Measurements from ENCODE around the gene DLST.
A peak's percentile ranks its signal among the peaks of the same experiment; 100 is the strongest.

DLST gene

DNA sequence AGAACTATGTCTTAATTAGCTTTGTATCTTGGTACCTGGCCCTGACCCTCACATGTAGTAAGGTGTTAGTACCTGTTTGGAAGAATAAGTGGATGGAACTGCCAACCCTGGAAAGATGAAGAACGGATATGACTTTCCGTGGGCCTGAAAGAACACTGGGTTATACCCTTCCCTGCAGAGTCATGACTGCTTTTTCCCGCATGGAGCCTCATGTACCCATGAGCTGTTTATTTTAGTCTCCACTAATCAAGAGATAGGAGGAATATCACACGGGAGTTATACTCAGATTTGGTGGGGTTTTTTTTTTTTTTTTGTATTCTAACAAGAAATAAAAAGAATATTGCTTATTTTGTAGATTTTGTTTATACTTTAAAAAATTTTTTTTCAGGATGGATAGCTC, 15.9 kb downstream of the DLST start:
- DNase-seq: no peak

DNA sequence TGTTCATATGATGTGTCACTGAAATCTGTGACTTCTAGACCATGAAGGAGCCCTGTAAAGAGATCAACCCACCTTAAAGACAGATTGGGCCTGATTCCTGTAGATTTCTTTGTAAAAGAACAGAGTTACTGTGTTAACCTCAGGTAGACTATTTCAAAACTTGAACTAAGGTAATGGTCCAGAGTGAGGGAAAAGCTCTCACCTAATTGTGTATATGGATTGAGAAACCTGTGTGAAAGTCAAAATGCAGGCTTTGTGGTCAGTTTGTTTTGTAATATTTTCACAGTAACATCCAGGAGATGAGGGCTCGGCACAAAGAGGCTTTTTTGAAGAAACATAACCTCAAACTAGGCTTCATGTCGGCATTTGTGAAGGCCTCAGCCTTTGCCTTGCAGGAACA, 16.4 kb downstream of the DLST start:
- no peak for DNase-seq

DNA sequence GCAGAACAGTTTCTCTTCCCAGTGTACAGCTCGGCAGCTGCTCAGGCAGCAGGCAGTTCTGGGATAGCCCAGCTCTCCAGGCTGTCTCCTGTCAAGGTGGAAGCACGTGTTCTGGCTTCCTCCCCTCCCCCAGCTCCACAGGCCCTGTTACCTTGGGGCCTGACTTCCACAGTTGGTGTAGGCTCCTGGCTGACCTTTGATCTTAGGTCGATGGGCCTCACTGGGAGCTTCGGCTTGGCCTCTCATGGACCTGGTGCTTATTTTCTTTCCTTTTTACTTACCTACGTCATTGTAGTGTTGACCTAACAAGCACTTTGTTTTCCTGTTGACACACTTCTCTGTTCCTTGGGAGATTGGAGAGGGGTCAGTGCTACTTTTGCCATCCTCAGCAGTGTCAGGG, 17.0 kb downstream of the DLST start:
- DNase-seq: no peak

DNA sequence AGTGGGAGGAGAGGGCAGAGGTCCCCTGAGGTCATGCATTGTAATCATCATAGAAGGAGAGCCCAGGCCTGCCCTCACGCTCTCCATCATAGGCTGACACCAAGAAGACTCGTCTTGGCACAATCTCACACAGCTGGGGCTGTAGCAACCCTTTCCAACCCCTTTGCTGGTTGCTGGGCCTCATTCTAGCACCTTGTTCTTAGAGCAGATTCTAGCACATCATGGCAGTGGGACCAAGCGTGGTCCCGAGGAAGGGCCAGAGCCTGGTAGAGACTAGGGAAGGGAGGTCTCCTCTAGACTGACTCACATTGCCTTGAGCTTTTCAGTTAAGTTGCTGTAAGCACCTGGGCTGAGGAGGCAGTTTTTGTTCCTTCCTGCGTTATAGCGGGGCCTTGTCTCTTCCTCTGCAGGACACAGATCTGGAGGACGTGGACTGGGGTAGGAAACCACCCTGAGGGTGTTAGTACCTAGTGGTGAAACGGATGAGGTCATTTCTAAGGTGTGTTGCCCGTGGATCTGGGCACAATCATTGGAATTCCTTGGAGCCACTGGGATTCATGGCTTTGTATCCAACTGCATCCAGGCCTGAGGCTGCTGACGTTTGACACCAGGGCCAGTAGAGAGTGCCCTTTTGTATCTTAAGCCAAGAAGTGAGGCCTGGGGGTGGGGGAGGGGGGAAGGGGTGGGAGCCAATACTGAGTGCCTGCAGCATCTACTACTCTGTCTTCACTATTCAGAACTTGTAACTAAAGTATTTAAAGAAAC, 21.4 kb downstream of the DLST start:
- DNase-seq: no peak

DNA sequence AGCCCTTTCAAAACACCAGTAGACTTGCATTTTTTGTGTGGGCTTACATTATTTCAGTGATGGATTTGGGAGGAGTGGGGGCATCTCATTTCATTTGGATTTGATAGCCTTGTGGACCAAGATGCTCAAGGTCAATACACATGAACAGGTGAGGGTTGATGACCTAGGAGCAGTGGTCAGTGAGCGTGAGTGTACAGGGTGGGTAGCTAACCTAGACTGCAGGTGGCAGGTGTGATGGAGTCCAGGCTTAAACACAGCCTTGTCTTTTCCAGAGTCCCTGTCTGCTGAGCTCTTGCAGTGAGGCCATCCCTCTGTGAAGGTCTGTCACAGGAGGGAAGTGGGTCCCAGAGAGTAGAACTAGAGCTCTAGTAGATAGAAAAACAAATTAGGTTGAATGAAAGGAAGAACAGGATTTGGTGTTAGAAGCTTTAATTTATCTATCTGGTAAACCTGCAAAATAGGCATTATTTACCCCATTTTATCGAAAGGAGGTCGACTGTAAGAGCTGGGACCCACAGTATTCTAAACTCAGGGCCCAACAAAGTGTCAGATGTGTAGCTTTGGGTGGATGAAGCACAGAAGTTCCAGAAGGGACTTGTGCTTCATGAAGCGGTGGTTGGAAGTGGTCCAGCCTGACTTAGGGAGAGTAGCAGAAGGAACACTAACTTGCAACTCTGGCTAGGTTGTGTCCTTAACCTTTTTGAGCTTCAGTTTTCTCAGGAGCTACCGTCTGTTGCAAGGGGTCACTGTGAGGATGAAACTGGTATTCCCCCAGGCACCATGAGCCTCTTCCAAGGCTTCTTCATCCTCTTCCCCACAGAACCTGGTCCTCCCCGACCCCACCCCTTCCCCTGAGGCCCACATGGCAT, 23.2 kb downstream of the DLST start:
- DNase-seq: no peak

DNA sequence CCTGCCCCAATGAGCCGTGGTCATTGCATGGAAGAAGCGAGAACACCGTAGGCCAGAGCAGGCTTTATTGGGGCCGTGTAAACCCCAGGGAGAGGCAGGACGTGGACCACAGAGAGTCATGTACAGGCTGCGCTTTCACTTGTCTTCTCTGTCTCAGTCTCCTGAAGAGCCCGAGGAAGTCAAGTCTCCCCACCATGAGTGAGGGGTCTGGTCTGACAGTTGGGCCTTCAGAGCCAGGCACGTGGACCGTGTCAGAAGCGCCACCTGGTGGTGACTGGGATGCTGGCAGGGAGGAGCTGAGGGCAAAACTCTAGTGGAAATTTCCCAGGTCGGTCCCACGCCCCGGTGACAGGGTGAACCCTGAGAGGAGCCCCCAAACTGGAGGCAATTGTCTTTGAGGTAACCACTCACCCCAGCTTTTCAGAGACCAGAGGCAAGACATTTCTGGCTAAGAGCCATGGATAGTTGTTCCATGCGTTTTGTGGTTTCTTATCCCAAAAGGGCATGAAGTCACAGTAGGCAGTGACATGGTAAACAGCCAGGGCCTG, 24.0 kb downstream of the DLST start:
- DNase-seq: peak; percentile 74

DNA sequence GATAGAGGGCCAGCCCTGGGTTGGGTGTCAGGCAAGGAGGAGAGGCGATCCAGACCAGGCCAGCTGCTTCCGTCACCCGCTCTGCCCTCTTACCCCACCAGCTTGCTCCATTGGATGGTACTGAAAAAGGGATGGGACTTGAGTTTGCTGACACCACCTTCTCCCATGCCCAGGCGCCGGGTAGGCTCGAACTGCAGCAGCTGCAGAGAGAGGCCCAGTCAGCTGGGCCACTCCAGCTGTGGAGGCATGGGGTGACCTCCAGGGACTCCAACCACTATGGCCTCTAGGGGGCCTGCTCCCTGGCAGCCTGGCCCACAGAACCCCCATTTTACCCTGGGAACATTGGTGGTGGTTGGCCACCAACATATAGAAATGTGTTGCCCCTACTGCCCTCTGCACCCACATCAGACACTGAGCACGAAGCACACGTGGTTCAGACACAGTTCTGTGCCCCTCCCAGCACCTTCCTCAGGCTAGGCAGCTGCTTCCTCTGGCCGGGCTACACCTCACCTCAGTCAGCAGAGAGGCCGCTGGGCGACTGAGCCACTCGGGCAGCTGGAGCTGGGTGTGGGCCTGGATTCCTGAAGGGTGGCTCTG, 25.3 kb downstream of the DLST start:
- no peak for DNase-seq

DNA sequence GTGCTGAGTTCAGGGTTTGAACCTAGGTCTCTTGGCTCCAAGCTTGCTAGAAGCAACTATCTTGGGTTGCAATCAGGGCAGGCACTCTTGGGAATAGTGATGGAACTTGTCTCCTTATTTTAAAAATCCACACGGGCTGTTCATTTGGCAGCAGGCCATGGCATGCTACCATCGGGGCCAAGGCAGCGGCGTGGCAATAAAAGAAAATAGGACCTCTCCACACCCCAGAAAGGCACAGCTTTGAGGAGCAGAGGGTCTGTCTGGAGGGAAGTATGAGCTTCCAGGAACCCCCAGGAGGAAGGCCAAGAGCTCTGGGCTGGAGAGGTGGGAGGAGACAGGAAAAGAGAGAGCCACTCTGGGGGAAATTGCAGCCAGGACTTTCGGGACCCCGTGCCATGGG, 26.0 kb downstream of the DLST start:
- no peak for DNase-seq

DNA sequence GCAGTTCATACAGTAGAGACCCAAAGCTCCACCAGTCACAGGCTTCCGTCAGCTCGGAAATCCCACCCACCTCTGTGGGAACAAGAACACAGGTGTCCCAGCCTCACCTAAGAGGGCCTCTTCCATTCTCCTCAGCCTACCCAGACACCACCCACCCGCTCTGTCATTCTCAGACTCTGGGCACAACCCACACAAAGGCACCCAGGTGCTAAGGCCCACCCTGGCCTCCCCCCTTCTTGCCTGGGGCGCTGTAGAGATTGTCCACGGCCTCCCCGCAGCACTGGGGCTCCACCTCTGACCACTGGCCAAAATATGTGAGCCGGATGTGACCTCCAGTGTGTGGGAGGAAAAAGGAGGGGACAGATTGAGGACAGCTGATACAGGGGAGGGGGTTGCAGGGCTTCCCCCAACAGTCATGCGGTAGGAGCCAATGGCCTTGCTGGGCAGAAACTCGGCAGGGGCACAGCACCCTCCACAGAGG, 27.2 kb downstream of the DLST start:
- DNase-seq: no peak

DNA sequence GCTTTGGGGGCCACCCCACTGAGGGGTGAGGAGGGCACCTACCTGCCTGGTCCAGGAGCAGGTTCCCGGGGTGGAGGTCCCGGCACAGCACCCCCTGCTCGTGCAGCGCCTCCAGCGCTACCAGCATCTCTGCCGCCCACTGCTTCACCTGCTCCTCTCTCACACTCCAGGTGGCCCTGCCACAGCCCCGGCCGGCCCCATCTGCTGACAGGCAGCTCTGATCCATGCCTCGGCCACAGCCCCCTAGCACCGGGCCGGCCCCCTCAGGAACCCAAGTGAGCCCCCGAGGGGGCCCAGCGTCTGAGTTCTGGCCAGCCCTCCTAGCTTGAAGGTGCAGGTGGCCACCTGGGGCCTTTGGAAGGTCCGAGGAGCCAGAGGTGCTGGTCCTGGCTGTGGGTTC, 27.8 kb downstream of the DLST start:
- no peak for DNase-seq

DNA sequence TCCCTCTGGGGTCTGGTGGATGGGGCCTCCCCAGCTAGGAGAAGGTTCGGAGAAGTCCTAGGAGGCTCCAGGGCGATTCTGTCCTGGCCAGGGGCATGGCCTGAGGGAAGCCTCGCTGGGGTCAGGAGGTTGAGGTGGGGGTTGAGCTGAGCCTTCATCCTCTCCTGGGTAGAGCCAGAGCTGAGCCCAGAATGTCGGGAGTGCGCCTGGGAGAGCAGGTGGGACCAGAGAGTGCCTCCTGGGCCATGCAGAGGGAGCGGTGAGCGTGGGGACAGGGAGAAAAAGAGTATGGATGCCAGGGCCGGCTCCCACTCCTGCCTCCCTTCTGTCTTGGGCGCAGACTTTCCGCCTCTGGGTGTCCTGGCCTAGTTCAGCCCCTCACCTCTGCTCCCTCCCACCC, 28.2 kb downstream of the DLST start:
- no peak for DNase-seq

DNA sequence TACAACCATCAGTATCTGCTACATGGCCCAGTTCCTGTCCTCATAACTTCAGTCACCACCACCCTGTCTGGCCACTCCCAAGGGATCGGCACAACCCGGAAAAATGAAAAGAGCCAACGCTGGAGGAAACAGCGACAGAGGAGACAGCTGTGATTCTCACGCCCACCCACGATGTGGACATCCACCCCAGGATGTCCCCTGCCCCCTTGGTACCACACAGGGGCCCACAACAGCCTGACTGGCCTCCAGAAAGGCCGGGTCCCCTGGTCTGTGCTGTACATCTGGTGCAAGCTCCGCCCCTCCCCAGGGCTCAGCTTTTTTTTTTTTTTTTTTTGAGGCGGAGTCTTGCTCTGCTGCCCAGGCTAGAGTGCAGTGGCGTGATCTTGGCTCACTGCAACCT, 28.8 kb downstream of the DLST start:
- no peak for DNase-seq

DNA sequence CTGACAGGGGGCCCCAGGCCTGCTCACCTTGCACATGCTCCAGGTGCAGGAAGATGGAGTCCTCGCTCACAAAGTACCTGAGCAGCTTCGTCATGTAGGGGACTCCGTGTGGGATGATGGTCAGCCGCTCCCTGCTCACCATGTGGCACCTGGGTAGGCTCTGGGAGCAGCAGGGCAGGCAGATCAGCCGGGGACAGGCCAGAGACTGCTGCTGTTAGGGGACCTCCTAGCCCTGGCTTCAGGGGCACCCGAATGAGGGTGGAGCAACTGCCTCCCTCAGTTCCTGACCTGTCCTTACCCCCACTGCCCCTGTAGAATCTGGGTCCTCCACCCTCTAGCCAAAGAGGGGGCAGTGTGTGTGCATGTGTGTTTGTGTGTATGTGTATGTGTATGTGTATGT, 29.5 kb downstream of the DLST start:
- DNase-seq: no peak

DNA sequence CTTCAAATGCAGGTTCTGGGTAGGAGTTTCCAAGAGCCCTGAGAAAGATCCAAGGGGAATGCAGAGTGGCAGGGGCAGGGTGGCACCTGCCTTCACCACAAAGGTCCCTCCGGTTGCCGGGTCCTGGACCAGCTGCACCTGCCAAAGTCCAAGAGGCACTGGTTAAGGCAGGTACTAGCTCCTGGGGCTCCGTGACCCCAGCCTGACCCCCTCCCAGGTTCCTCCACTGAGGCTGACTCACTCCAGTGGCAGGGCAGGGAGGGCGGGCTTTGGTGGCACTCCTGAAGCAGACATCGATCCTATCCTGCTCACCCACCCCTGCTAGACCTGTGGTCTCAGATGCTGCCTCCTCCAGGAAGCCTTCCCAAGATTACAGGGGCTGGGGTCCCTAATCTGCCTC, 30.0 kb downstream of the DLST start:
- DNase-seq: no peak

DNA sequence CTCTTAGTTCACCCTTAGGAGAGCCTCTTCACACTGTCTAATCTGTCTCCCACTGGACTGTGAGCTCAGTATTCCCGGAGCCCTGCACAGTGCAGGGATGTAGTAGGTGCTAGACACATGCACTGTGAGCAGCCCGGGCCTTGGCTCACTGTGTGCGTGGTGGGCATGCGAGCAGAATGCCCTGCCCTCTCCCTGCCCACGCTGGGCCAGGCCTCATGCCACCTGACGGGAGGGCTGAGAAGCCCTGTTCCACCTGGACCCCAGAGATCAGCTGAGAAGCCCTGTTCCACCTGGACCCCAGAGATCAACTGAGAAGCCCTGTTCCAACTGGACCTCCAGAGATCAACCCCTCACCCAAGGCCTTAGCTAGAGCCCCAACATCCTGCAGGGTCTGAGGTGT, 30.4 kb downstream of the DLST start:
- DNase-seq: no peak

DNA sequence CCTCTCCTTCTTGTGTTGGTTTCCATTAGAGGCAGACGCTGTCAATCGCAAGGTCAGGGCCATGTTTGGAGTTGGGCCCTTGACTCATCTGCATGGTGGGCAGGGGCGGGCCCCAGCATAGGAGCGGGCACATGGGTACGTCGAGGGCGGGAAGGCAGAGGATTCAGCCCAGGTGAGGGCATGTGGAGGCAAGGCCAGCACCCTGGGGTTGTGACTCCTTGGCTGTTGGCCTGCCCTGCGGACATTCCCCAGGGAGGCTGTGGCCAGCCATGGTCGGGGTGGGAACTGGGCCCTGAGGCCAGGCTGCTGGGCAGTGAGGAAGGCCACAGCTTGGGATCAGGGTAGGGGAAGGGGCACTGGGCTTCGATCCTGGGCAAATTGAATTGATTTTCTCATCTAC, 31.1 kb downstream of the DLST start:
- no peak for DNase-seq

DNA sequence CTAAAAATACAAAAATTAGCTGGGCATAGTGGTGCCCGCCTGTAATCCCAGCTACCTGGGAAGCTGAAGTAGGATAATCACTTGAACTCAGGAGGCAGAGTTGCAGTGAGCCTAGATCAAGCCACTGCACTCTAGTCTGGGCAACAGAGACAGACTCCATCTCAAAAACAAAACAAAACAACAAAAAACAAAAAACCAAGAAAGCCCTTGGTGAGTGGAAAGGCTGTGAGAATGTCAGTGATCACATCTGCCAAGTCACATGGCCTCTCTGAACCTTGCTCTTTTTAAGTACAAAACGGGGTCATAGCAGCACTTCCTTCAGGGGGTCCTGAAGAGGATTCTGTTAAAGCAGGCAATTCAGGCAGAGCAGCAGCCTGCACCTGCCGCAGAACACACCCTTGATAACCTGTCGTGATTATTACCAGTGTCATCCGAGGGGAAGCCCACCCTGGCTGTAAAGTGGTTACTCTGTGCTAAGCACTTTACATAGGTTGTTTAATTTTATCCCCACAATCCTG, 31.7 kb downstream of the DLST start:
- DNase-seq: no peak

DNA sequence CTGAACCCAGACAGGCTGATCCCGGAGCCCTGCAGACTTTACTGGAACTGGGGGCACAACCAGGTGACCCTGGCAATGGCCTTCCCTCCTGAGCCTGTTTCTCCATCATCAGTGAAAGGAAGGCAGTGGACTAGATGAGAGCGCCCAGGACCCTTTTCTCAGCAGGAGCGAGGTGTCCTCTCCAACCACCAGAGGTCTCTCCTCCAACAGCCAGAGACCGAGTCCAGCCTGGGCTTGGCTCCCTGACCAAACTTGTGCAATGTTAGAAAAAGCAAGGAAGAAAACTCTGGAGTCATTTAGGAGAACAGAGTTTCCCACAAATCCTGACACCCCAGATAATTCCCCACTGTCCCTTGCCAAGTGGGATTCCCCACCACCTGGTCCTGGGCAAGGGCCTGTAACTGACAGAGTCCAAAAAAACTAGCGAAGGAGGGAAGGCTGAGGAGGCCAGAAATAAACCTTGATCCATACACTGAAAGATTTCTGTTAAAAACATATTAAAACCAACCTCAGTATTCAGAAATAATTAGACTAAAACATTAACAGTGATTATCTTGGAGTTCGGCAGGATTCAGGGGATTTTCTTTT, 32.4 kb downstream of the DLST start:
- DNase-seq: peak; percentile 86

DNA sequence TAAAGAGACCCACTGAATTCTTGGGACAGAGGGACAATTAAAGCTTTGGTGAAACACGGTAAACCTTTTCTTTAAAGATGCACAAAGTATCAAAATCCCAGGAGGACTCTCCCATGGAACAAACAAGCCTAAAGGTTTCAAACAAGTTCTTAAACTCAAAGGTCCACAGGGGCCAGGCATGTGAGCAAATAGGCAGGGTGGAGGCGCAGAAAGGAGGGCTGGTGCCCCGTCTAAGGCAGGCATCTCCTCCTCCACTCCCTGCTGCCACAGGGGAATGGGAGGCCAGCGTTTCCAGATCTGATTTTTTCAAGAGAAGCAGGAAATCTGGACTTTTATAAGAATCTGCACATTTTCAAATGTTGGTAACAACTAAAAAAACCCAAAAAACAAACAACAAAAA, 33.7 kb downstream of the DLST start:
- no peak for DNase-seq

DNA sequence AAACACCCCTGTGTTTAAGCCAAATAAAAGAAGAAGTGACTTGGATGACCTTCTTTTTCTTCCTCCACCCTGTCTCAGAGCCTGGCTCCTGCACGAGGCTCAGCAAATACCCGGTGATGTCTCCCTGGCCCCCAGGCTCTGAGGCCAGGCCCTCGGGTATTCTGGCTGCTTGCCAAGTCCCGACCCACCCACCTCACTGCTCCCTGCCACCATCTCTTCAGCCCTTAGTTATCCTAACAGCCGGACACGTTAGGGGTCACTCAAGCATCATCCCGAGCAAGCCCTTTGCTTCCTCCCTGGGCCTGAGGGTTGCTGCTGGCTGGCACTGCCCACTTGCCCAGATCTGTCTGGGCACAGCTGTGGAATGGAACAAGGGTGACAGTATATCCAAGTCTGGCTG, 34.1 kb downstream of the DLST start:
- no peak for DNase-seq

DNA sequence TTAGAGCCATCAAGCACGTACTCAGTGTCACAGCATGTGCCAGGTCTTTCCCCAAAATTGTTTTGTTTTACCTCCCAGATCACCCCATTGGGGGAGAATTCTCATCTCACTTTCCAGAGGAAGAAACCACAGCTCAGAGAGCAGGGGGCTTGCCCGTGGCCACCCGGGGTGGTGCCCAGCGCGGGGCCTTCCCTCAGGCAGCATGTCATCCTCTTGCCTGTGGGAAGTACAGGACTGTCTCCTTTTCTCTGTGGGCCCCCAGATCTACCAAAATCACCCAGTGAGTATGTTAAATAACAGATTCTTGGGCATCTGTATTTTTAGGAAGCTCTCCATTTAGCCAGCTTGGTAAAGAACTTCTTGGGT, 35.4 kb downstream of the DLST start:
- DNase-seq: no peak

DNA sequence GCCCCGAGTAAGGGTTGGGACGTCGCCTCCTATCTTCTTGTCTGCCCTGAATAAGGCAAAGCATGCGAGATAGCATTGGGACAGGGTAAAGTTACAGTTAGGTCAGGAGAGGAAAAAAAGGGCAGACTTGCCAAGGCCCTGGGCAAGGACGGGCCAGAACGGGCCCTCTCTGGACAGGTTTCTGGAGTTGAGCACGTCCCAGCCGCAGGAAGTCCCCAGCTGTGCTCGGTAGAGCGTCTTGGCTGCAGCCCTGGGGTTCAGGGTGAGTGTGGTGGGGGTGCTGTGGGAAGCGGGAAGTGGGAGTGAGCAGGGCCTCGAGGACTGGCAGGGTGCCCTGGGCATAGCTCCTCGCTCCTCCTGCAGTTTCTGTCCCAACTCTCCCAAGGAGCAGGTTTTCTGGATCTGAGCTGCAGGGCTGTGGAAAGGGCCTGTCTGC, 35.9 kb downstream of the DLST start:
- peak; percentile 77 for DNase-seq

DNA sequence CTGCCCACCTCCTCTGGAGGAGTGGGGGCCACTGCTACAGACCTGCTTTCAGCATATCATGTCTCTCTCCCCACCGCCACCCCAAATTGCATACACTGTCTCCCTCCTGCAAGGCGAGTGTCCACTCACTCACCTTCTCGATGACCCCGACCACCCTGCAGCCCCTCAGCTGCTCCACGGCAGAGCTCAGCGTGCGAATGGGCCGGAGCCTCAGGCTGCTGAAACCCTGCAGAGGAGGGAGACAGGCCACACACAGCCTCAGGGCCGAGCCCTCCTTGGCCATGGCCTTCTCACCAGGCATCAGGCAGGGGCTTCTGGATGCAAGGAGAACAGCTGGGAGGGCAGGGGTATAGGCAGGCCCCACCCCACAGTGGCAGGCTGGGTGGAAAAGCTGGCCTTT, 36.7 kb downstream of the DLST start:
- DNase-seq: no peak
